K562 (cell line): ENCODE measurements around the gene ST3GAL3. TPM values are rescaled to one million over a fixed set of nuclear protein-coding genes. Genes with fewer than 3 reads are reported as not detected.
A peak's percentile ranks its signal among the peaks of the same experiment; 100 is the strongest.

Source experiments
- ARID1B ChIP-seq: fragments of 450-650 bp; IDR thresholded peaks from 2 replicates; pipeline ENCODE4 v1.6.1; 2016; ENCODE audit warnings: antibody characterized with exemption, mild to moderate bottlenecking, inconsistent platforms
- BDP1 ChIP-seq: IDR thresholded peaks from 3 replicates; pipeline ENCODE4 v1.6.1; 2011; ENCODE audit not compliant: insufficient read length, insufficient read depth
- CEBPZ ChIP-seq: fragments of 150-350 bp; IDR thresholded peaks from 2 replicates; pipeline ENCODE4 v1.6.1; 2014; ENCODE audit warnings: low read depth, mild to moderate bottlenecking, low read length, borderline replicate concordance
- DNMT1 ChIP-seq: fragments of 450-650 bp; IDR thresholded peaks from 2 replicates; pipeline ENCODE4 v1.6.1; 2016; ENCODE audit warnings: antibody characterized with exemption, mild to moderate bottlenecking
- ELF4 ChIP-seq: fragments of 450-650 bp; formaldehyde crosslinking; IDR thresholded peaks from 2 replicates; pipeline ENCODE4 v1.4.0; 2022; ENCODE audit warnings: missing genetic modification characterization
- HMG20B ChIP-seq: fragments of 250-450 bp; sonication (Bioruptor Pico); IDR thresholded peaks from 2 replicates; pipeline ENCODE4 v1.5.0; 2021; ENCODE audit warnings: mild to moderate bottlenecking
- HOXB6 ChIP-seq: fragments of 250-450 bp; sonication (Bioruptor Pico); IDR thresholded peaks from 2 replicates; pipeline ENCODE4 v1.5.1; 2022; ENCODE audit warnings: mild to moderate bottlenecking, borderline replicate concordance
- KLF1 ChIP-seq: fragments of 450-650 bp; IDR thresholded peaks from 2 replicates; pipeline ENCODE4 v1.6.1; 2016; ENCODE audit warnings: missing genetic modification characterization, missing compliant biosample characterization
- MCM3 ChIP-seq: fragments of 450-650 bp; IDR thresholded peaks from 2 replicates; pipeline ENCODE4 v1.6.1; 2016
- NCOA4 ChIP-seq: fragments of 450-650 bp; IDR thresholded peaks from 2 replicates; pipeline ENCODE4 v1.6.1; 2018; ENCODE audit warnings: mild to moderate bottlenecking; ENCODE audit not compliant: partially characterized antibody
- NR2F6 ChIP-seq: fragments of 450-650 bp; formaldehyde crosslinking; IDR thresholded peaks from 2 replicates; pipeline ENCODE4 v1.4.0; 2020; ENCODE audit warnings: mild to moderate bottlenecking
- PML ChIP-seq: IDR thresholded peaks from 2 replicates; pipeline ENCODE4 v1.6.1; 2012; ENCODE audit warnings: low read length, inconsistent platforms
- SMAD2 ChIP-seq: fragments of 150-350 bp; IDR thresholded peaks from 2 replicates; pipeline ENCODE4 v1.6.1; 2014; ENCODE audit warnings: low read depth, mild to moderate bottlenecking, low read length
- TAF7 ChIP-seq: fragments of 450-650 bp; IDR thresholded peaks from 2 replicates; pipeline ENCODE4 v1.6.1; 2016; ENCODE audit warnings: missing genetic modification characterization, missing compliant biosample characterization
- XRCC3 ChIP-seq: fragments of 450-650 bp; IDR thresholded peaks from 2 replicates; pipeline ENCODE4 v1.6.1; 2017; ENCODE audit warnings: mild to moderate bottlenecking, moderate library complexity
- ZNF12 ChIP-seq: sonication (generic); formaldehyde crosslinking; IDR thresholded peaks from 2 replicates; pipeline ENCODE4 v1.4.0; 2020; ENCODE audit warnings: mild to moderate bottlenecking, missing genetic modification reagents
- ZNF407 ChIP-seq: fragments of 450-650 bp; IDR thresholded peaks from 2 replicates; pipeline ENCODE4 v1.6.1; 2016; ENCODE audit warnings: low read depth
- polyA plus RNA-seq, 8 experiments: library from polyadenylated mRNA; depleted of rRNA in 4 of 8; stranded (reverse) in 5 of 8; unstranded in 3 of 8; fragments of >200 nt; fragmentation: Nextera tagmentation in 2 of 8; fragmentation: Illumina TruSeq in 1 of 8; extraction: Ambion mirVana in 2 of 8; extraction: Trizol in 1 of 8; gene quantifications; 2 replicates each; pipeline versions ENCODE4 v1.2.1 to v1.2.3, GENCODE V29; 2011 to 2014; ENCODE audit warnings: inconsistent platforms in 1 of 8, missing spikeins in 1 of 8
- total RNA-seq, 7 experiments: library from RNA; depleted of rRNA in 6 of 7; stranded (reverse); fragments of >200 nt in 6 of 7; fragmentation: Illumina TruSeq in 2 of 7; extraction: Trizol in 2 of 7; gene quantifications; 2 replicates each; pipeline versions ENCODE4 v1.2.1 to v1.2.3, GENCODE V29; 2011 to 2021; ENCODE audit warnings: low replicate concordance in 1 of 7

ST3GAL3 gene
- total and polyA plus RNA-seq, 9 of the 15 experiments (the other 6 are each of a cell fraction or from before 2014, with no cell fraction given), result 1.2 to 18.9 (median 11.0) TPM

GRCh38 chr1:43707190-43708001 lies at the start of gene ST3GAL3 (continued):
- no peak for TF ChIP-seq CEBPZ
- TF ChIP-seq BDP1, result no peak
- peak; percentile 31; the same call in 1 of the 2 replicates for TF ChIP-seq TAF7
- no peak for TF ChIP-seq DNMT1
- no peak for TF ChIP-seq HOXB6 (CRISPR knock-in tag)
- no peak for TF ChIP-seq HMG20B (CRISPR knock-in tag)
- no peak for TF ChIP-seq ELF4 (CRISPR knock-in tag)
- peak; percentile 67; the same call in 1 of the 2 replicates for TF ChIP-seq KLF1 (tag)
- TF ChIP-seq SMAD2, result no peak
- TF ChIP-seq XRCC3, result no peak
- no peak for TF ChIP-seq NR2F6 (CRISPR knock-in tag)
- TF ChIP-seq MCM3, result no peak
- no peak for TF ChIP-seq NCOA4
- TF ChIP-seq ARID1B, result no peak; the same call in 1 of the 2 replicates
- peak; percentile 78 for TF ChIP-seq PML
- TF ChIP-seq ZNF12, result peak; percentile 65; the same call in 1 of the 2 replicates
- no peak for TF ChIP-seq ZNF407
